ENCODE measurements around the gene IGSF22.
A peak's percentile ranks its signal among the peaks of the same experiment; 100 is the strongest.

The IGSF22 gene

DNA sequence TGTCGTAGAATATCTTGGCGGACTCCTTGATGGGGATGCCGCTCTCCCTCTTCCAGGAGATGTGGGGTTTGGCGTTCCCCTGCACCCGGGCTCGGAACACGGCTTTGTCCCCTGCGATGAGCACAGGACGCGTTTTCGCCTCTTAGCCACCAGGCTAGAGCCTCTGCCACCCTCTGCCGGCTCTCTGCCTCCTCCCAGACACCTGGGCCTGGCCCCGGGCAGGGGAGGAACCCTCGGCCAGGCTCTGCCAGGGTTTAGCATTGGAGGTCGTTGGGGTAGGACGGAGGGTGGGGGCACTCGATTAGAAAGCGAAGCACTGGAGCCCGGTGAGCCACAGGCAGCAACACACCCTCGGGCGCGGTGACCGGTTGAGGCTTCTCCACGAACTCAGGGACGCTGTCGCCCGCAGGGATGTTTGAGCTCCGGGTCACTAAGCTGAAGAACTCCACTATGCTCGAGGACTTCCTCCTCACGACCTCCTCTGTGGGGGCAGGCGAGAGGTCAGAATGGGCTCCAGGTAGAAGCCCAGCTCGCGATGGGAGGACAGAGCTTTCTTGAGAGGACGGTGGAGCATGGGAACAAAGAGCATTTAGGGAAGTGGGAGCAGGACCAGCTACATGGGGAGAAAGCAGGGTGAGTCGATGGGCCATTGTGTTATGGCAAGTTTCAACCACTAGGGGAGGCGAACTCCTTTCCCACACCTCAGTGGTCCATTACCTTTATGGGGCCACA, 4.3 kb downstream of the IGSF22 start:
- DNase-seq (ENCODE audit: low read depth) = peak; percentile 58
- TF ChIP-seq, protein P1, sequence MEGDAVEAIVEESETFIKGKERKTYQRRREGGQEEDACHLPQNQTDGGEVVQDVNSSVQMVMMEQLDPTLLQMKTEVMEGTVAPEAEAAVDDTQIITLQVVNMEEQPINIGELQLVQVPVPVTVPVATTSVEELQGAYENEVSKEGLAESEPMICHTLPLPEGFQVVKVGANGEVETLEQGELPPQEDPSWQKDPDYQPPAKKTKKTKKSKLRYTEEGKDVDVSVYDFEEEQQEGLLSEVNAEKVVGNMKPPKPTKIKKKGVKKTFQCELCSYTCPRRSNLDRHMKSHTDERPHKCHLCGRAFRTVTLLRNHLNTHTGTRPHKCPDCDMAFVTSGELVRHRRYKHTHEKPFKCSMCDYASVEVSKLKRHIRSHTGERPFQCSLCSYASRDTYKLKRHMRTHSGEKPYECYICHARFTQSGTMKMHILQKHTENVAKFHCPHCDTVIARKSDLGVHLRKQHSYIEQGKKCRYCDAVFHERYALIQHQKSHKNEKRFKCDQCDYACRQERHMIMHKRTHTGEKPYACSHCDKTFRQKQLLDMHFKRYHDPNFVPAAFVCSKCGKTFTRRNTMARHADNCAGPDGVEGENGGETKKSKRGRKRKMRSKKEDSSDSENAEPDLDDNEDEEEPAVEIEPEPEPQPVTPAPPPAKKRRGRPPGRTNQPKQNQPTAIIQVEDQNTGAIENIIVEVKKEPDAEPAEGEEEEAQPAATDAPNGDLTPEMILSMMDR (IDR thresholded peaks at IDR 0.05; ENCODE audit: insufficient read depth, low read depth, low read length, missing control alignments) = peak; percentile 88
- peak overlapping the region; percentile 37 for H3K4me3 ChIP-seq (ENCODE audit: low read depth, low read length)

DNA sequence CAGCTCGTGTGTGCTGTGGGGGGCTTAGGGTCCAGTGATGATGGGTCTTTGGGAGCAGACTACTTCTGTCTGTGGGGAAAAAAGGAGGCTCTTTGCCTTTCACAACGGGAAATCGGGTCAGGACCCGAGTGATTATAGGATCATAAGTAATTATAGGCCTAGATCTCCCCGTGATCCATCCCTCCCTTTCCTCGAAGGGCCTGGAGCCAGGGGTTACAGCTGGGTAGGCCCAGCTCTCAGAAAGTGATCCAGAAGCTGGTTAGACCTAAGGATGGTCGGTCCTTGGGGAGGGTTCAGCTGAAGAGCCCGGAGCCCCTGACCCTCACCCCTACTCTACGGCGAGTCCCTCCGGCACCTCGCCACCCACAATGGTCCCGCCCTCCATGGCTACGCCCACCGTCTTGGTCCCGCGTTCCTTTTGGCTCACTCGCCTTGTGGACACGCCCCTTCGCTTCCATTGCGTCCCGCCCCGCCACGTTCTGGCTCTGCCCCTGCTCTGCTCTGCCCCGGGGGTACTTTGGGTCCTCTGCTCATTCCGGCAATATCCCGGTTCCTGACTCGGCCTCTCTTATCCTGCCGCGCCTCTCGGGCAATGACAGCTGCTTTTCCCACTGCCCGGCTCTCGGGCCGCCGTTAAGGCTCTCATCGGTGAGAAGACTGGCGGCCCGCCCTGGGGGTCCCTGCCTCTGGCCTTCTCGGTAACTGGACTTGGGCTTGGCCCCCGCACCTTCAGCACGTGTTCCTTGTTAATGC, 5.0 kb downstream of the IGSF22 start:
- TF ChIP-seq, protein P1 (IDR thresholded peaks at IDR 0.05; ENCODE audit: insufficient read depth, low read depth, low read length, missing control alignments) = no peak

DNA sequence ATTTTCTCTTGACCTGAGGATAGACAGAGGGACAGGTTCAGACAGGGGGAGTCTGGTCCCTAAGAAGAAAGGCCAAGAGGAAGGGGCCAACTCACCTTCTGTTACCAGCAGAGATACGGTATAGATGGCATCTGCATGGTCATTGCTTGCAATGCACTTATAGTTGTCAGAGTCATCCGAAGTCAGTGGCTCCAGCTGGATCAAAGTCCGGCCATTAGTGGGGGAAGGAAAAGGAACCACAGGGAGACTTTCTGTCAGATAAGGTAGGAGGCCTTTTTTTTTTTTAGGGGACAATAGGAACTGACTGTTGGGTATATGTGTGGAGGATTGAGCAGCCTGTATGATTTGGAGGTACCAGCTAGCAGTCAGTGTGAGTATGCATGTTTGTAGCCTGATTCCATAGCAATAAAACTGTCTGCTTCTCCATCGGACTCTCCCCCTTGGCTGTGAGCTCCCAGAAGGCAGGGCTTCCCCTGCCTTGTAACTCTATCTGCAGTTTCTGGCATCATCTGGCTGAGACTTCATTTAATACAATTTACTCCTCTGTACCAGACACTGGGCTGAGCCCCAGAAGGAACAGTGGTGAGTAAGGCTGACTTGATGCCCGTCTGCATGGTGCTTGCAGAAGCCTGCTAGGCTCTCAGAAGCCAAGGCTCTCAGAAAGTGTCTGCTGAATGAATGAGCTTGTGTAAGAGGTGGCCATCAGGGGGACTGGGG, 5.7 kb downstream of the IGSF22 start:
- TF ChIP-seq, protein P1 (IDR thresholded peaks at IDR 0.05; ENCODE audit: insufficient read depth, low read depth, low read length, missing control alignments) = no peak

More for the DNA sequence above, 5.0 kb downstream of the IGSF22 start:
- DNase-seq (ENCODE audit: low read depth) = peak; percentile 33
- peak overlapping the region; percentile 37 for H3K4me3 ChIP-seq (ENCODE audit: low read depth, low read length)

DNA sequence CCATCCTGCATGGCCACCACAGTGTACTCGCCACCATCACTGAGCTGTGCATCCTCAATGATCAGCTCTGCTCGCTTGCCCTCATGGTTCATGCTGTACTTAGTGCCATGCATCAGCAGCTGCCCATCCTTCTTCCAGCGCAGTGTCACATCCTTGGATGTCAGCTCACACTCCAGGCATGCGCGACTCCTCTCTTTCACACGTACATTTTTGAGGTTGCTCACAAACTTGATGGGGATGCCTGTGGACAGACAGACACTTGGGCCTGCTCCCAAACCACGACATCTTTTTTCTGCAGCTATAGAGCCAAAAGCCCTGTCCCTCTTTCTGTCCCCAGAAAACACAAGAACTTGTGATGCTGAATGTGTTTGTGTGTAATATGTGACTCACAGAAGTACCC, 10.5 kb downstream of the IGSF22 start:
- TF ChIP-seq, protein P1 (IDR thresholded peaks at IDR 0.05; ENCODE audit: insufficient read depth, low read depth, low read length, missing control alignments) = no peak
- DNase-seq (ENCODE audit: low read depth) = no peak
- no peak overlapping the region for H3K4me3 ChIP-seq (ENCODE audit: low read depth, low read length)

More for the DNA sequence above, 5.7 kb downstream of the IGSF22 start:
- no peak for DNase-seq (ENCODE audit: low read depth)
- H3K4me3 ChIP-seq (ENCODE audit: low read depth, low read length) = no peak overlapping the region

DNA sequence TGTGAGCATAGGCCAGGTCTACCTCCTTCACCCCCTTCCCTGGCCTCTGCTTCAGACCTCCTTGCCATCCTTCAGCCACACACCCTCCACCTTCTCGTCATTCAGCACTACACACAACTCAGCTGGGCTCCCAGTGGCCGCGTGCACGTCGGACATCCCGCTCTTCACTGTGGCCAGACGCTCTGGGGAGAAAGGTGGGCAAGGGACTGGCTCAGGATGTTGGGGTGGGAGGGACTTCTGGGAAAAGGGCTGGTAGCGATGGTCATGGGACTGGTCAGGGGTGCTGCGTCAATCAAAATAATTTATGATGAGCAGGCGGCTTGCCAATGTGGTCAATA, 11.6 kb downstream of the IGSF22 start:
- TF ChIP-seq, protein P1 (IDR thresholded peaks at IDR 0.05; ENCODE audit: insufficient read depth, low read depth, low read length, missing control alignments) = no peak
- no peak for DNase-seq (ENCODE audit: low read depth)
- no peak overlapping the region for H3K4me3 ChIP-seq (ENCODE audit: low read depth, low read length)

DNA sequence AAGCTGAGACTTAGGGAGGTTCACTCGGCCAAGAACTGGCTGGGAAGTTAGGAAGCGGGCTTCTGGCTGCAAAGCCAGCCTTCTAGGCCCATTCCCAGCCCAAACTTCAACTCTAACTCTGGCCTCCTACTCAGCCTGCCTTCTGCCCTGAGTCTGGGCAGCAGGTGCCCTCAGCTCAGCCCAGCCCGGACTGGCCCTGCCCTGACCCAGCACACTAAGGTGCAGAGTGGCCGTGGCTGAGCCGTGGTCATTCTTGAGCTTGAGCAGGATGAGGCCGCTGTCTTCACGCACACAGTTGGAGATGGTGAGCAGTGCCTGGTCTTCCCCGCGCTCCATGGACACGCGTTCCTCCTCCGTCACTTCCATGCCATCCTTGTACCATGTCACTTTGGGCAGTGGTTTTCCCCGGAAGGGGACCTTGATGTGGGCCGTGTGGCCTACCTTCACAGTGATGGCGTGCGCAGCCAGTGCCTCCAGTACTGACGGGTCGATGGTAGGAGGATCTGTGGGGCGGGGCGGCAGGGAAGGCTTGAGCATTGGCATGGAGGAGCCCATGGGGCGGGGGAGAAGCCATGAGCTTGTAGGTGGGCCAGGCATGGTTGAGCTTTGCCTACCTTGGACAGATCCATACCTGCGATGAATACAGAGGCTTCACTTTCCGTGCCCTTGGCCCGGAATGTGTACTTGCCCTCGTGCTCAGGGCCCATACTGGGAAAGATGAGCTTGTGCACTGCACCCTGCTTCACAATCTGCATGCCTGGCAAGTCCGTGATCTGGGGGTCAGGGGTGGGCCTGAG, 12.1 kb downstream of the IGSF22 start:
- no peak for DNase-seq (ENCODE audit: low read depth)
- H3K4me3 ChIP-seq (ENCODE audit: low read depth, low read length) = no peak overlapping the region
- TF ChIP-seq, protein P1 (IDR thresholded peaks at IDR 0.05; ENCODE audit: insufficient read depth, low read depth, low read length, missing control alignments) = no peak

Data from GM12865 (cell line).